GM18499 (cell line): ENCODE data around the gene MRGPRX4.

Source experiments
- ATAC-seq: cut with Tn5 transposase; IDR thresholded peaks from one replicate; pipeline ENCODE4 v1.9.1; 2021; ENCODE audit warnings: moderate number of reproducible peaks; ENCODE audit not compliant: insufficient read depth, unreplicated experiment

Gene MRGPRX4

GRCh38 chr11:18204771-18205170 is 32.1 kb downstream of the MRGPRX4 start:
- no peak for ATAC-seq

GRCh38 chr11:18209058-18209457 is 36.4 kb downstream of the MRGPRX4 start:
- ATAC-seq, result no peak

- ATAC-seq, result no peak
These were observed 48.7 kb downstream of the MRGPRX4 start for GRCh38 chr11:18221274-18221876.

GRCh38 chr11:18222814-18223421 is 50.3 kb downstream of the MRGPRX4 start:
- ATAC-seq, result no peak
